ENCODE data around the gene MAGI2. TPM values are rescaled to one million over a fixed set of nuclear protein-coding genes. Genes with fewer than 3 reads are reported as not detected.

MAGI2 gene
- total RNA-seq, 2 donors from 2014 or later = 10.3 to 19.2 TPM

GRCh38 chr7:78842068-78842467, 611.4 kb downstream of the MAGI2 start:
- no CpG with 5 or more reads among the region's 2 CpGs for WGBS, 2 experiments (ENCODE audit: insufficient coverage in 1 of 2, insufficient read length in 1 of 2)
- H3K9me3 ChIP-seq (ENCODE audit: control insufficient read depth, low read length) = no peaks in the 10 kb centered on the region
- peaks cover 4% of the 10 kb centered on the region for H3K4me1 Mint-ChIP-seq
- no peak overlapping the region for H3K27ac Mint-ChIP-seq
- DNase-seq = no peak
- H3K27ac ChIP-seq (ENCODE audit: low read depth, low read length) = no peak overlapping the region
- no peak for TF ChIP-seq CTCF (conservative IDR thresholded peaks at IDR 0.05)
- H3K27me3 Mint-ChIP-seq (ENCODE audit: insufficient read depth) = no peaks in the 10 kb centered on the region
- H3K9me3 Mint-ChIP-seq = no peaks in the 10 kb centered on the region
- no peaks in the 10 kb centered on the region for H3K27me3 ChIP-seq (ENCODE audit: control insufficient read depth, insufficient read depth, low read length, poor library complexity, severe bottlenecking)
- H3K4me1 ChIP-seq (ENCODE audit: control insufficient read depth, insufficient read depth, low read length) = no peaks in the 10 kb centered on the region
- H3K36me3 ChIP-seq (ENCODE audit: control insufficient read depth, insufficient read depth, low read length) = no peaks in the 10 kb centered on the region
- H3K4me3 ChIP-seq (ENCODE audit: low read length) = no peak overlapping the region
- H3K4me3 Mint-ChIP-seq = no peak overlapping the region
- no peak overlapping the region for H3K9ac ChIP-seq (ENCODE audit: extremely low read depth, low read length, poor library complexity, severe bottlenecking)
- H3K36me3 Mint-ChIP-seq (ENCODE audit: low read depth) = no peaks in the 10 kb centered on the region

GRCh38 chr7:78835897-78836296, 617.6 kb downstream of the MAGI2 start:
- TF ChIP-seq CTCF (conservative IDR thresholded peaks at IDR 0.05) = no peak
- H3K9me3 Mint-ChIP-seq = peaks cover 15% of the 10 kb centered on the region
- H3K4me3 Mint-ChIP-seq = no peak overlapping the region
- Histone ChIP-seq H3K36me3 (ENCODE audit: control insufficient read depth, insufficient read depth, low read length) (no peaks in the 10 kb centered on the region), H3K27ac (ENCODE audit: low read depth, low read length) (no peak overlapping the region), H3K4me3 (ENCODE audit: low read length) (no peak overlapping the region), H3K9ac (ENCODE audit: extremely low read depth, low read length, poor library complexity, severe bottlenecking) (no peak overlapping the region), H3K27me3 (ENCODE audit: control insufficient read depth, insufficient read depth, low read length, poor library complexity, severe bottlenecking) (no peaks in the 10 kb centered on the region), H3K4me1 (ENCODE audit: control insufficient read depth, insufficient read depth, low read length) (no peaks in the 10 kb centered on the region), H3K9me3 (ENCODE audit: control insufficient read depth, low read length) (peaks cover 11% of the 10 kb centered on the region)
- H3K27ac Mint-ChIP-seq = no peak overlapping the region
- H3K27me3 Mint-ChIP-seq (ENCODE audit: insufficient read depth) = no peaks in the 10 kb centered on the region
- 91 to 100% methylated on average over 1 to 5 of the region's 5 CpGs for WGBS, 2 experiments (ENCODE audit: insufficient coverage in 1 of 2, insufficient read length in 1 of 2)
- no peaks in the 10 kb centered on the region for H3K36me3 Mint-ChIP-seq (ENCODE audit: low read depth)
- DNase-seq = no peak
- H3K4me1 Mint-ChIP-seq = no peaks in the 10 kb centered on the region

- no peaks in the 10 kb centered on the region for H3K27me3 Mint-ChIP-seq (ENCODE audit: insufficient read depth)
- Histone ChIP-seq H3K27me3 (ENCODE audit: control insufficient read depth, insufficient read depth, low read length, poor library complexity, severe bottlenecking) (no peaks in the 10 kb centered on the region), H3K36me3 (ENCODE audit: control insufficient read depth, insufficient read depth, low read length) (no peaks in the 10 kb centered on the region), H3K9ac (ENCODE audit: extremely low read depth, low read length, poor library complexity, severe bottlenecking) (no peak overlapping the region), H3K4me3 (ENCODE audit: low read length) (no peak overlapping the region), H3K4me1 (ENCODE audit: control insufficient read depth, insufficient read depth, low read length) (no peaks in the 10 kb centered on the region), H3K27ac (ENCODE audit: low read depth, low read length) (no peak overlapping the region), H3K9me3 (ENCODE audit: control insufficient read depth, low read length) (peaks cover 7% of the 10 kb centered on the region)
- 94% methylated on average over 1 of the region's 1 CpG; no CpG with 5 or more reads in 1 of the 2 experiments for WGBS, 2 experiments (ENCODE audit: insufficient coverage in 1 of 2, insufficient read length in 1 of 2)
- H3K36me3 Mint-ChIP-seq (ENCODE audit: low read depth) = no peaks in the 10 kb centered on the region
- TF ChIP-seq CTCF (conservative IDR thresholded peaks at IDR 0.05) = no peak
- H3K4me1 Mint-ChIP-seq = no peaks in the 10 kb centered on the region
- no peak overlapping the region for H3K27ac Mint-ChIP-seq
- H3K9me3 Mint-ChIP-seq = peaks cover 10% of the 10 kb centered on the region
- H3K4me3 Mint-ChIP-seq = no peak overlapping the region
- no peak for DNase-seq
Measured at GRCh38 chr7:78828317-78828716, 625.1 kb downstream of the MAGI2 start.
